ENCODE results near the gene ANKRD50.

DNA sequence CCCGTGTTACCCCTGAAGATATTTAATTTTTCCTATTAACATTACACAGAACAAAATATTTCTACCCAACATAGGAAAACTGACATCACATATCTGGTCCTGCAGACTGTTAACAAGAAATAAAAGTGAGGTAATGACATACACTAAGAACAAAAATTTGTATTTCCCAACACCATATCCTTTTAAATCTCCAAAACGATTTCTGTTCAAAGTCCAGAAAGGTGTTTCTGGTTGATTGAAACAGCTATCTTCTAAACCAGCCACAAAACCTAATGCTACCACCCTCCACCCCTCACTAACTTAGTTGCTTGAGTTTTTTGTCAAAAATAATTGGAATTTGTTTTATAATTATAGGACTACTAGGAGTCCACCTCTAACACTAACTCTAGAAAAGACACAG lies 7.1 kb downstream of the ANKRD50 start:
- TF ChIP-seq, protein P1, sequence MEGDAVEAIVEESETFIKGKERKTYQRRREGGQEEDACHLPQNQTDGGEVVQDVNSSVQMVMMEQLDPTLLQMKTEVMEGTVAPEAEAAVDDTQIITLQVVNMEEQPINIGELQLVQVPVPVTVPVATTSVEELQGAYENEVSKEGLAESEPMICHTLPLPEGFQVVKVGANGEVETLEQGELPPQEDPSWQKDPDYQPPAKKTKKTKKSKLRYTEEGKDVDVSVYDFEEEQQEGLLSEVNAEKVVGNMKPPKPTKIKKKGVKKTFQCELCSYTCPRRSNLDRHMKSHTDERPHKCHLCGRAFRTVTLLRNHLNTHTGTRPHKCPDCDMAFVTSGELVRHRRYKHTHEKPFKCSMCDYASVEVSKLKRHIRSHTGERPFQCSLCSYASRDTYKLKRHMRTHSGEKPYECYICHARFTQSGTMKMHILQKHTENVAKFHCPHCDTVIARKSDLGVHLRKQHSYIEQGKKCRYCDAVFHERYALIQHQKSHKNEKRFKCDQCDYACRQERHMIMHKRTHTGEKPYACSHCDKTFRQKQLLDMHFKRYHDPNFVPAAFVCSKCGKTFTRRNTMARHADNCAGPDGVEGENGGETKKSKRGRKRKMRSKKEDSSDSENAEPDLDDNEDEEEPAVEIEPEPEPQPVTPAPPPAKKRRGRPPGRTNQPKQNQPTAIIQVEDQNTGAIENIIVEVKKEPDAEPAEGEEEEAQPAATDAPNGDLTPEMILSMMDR (IDR thresholded peaks at IDR 0.05; ENCODE audit: borderline replicate concordance, extremely low read depth, low read length, poor library complexity, severe bottlenecking) = no peak
- no peak for TF ChIP-seq EZH2 (IDR thresholded peaks at IDR 0.05; ENCODE audit: borderline replicate concordance, low read depth, low read length, severe bottlenecking)
